Transverse colon (tissue), 4 donors: Measurements from ENCODE around the gene ABCG8. TPM values are rescaled to one million over a fixed set of nuclear protein-coding genes. Genes with fewer than 3 reads are reported as not detected.

ENCODE experiments used
- DNase-seq: peaks from one replicate; pipeline ENCODE4 v3.0.0-alpha.2; 2019
- H3K27ac ChIP-seq, 4 donors: fragments of 200-600 bp; sonication (generic); 2 replicates each; pipeline ENCODE4 v1.5.1; 2016 to 2018; ENCODE audit warnings: inconsistent platforms in 4 of 4
- H3K27me3 ChIP-seq: fragments of 200-600 bp; sonication (generic); 2 replicates; pipeline ENCODE4 v1.5.1; 2017; ENCODE audit warnings: inconsistent platforms
- H3K36me3 ChIP-seq, 4 donors: fragments of 200-600 bp; sonication (generic); 2 replicates each; pipeline ENCODE4 v1.5.1; 2017 to 2019; ENCODE audit warnings: inconsistent platforms in 4 of 4
- H3K4me1 ChIP-seq, 4 donors: fragments of 200-600 bp; sonication (generic); 2 replicates each; pipeline ENCODE4 v1.5.1; 2017 to 2020; ENCODE audit warnings: inconsistent platforms in 4 of 4
- H3K4me3 ChIP-seq, 4 donors: fragments of 200-600 bp; sonication (generic); 1 replicate in 1 of 4; 2 replicates in 3 of 4; pipeline versions ENCODE4 v1.5.1 to v1.6.1; 2017 to 2019; ENCODE audit warnings: inconsistent platforms in 4 of 4
- H3K9me3 ChIP-seq, 2 donors: fragments of 200-600 bp; sonication (generic); 2 replicates each; pipeline ENCODE4 v1.5.1; 2017 to 2019; ENCODE audit warnings: inconsistent platforms in 2 of 2
- EP300 ChIP-seq: sonication (generic); formaldehyde crosslinking; IDR thresholded peaks from one replicate; pipeline ENCODE4 v1.6.1; 2017; ENCODE audit warnings: antibody characterized with exemption, low read depth
- POLR2A ChIP-seq: fragments of 450-650 bp; IDR thresholded peaks from one replicate; pipeline ENCODE4 v1.6.1; 2016; ENCODE audit warnings: antibody characterized with exemption, mild to moderate bottlenecking, moderate library complexity
- POLR2AphosphoS5 ChIP-seq, 3 donors: sonication (generic); formaldehyde crosslinking; IDR thresholded peaks; one replicate each; pipeline ENCODE4 v1.6.1; 2016; ENCODE audit warnings: antibody characterized with exemption in 3 of 3
- WGBS, 2 donors: methylation state at CpG; one replicate each; pipeline ENCODE4 v1.1.5; 2018; ENCODE audit warnings: low coverage in 1 of 2; 5-methylcytosine and 5-hydroxymethylcytosine counted together
- in situ Hi-C, 4 donors: fragments of 200-750 bp; cut with MboI; loops; one replicate each; pipeline versions ENCODE4 v1.15.0 to v1.15.1; 2017; ENCODE audit warnings: low sequenced_read_pairs in 3 of 4, low pct_ligation_motif_present in 1 of 4, low pct_unique_long_range_greater_than_20kb in 1 of 4
- intact Hi-C: fragments of 100-400 bp; cut with DNase I; formaldehyde crosslinking; loops from one replicate; pipeline ENCODE4 v1.15.1; 2023; ENCODE audit warnings: low total_unique reads
- total RNA-seq, 4 donors: library from RNA; depleted of rRNA; stranded (reverse); fragments of >200 nt; gene quantifications; one replicate each; pipeline ENCODE4 v1.1.0, GENCODE V29; 2016
- TF ChIP-seq, protein P1 (sequence below), 5 experiments: fragments of 200-600 bp in 3 of 5; fragments of 450-650 bp in 2 of 5; sonication (generic) in 3 of 5; IDR thresholded peaks; 1 replicate in 2 of 5; 2 replicates in 3 of 5; pipeline ENCODE4 v1.5.1; 2016 to 2017; ENCODE audit warnings: antibody characterized with exemption in 5 of 5, inconsistent platforms in 3 of 5, mild to moderate bottlenecking in 2 of 5, moderate library complexity in 1 of 5

ABCG8 gene
- total RNA-seq, 4 donors from 2014 or later: 0.41 TPM; not detected in 3

DNA sequence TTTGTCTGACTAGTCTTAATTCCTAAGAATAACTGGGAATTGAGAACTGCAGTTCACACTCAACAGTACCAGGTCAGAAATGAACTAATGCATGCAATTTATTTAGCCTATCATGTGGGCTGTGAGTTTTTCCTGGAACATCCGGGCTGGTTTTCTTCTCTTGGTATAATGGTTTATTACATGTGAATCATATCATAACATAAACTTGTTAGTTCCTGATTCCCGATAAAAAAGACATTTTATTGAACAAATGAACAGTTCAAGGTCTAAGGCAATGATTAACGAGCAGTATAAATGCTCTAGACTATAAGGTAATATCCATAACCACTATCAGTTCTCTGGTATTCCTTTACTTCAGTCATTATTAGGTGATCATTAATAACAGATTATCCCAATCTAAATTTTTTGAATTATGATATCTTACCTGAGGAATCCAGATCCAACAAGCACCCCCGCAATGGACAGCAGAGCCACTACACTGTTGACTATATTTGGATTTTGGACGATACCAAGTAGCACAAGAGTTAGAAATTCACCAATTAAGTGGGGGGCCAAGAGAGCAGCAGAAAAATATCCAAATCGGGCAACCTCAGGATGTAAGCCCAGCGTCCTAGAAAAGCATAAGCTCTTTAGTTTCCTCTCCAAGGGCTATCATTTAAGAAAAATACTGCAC, 19.1 kb upstream of the ABCG8 start:
- no peak for DNase-seq

DNA sequence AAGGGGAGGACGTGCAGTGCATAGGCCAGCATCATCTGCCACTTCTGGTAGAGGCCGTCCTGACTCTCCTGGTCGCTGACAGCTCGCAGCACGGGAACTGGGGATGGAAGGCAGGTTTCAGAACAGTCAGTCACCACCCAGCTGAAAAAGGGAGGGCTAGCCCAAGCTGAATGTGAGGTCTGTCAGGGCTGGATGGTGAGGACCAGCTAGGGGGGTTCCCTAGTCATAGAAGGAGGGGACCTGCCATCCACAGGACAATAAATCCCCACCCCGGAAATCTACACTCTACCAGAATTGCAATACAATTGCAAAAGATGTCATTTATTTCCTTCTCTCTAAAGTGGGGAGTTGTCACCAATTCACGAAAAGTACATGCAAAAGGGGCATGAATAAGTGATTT, 15.9 kb upstream of the ABCG8 start:
- H3K4me1 ChIP-seq: peaks cover 0 to 22% (median 8%) of the 10 kb centered on the region in 4 donors
- in situ Hi-C loops (no loop called here), intact Hi-C loops (no loop called here)
- DNase-seq: no peak
- no peak overlapping the region for H3K27ac ChIP-seq
- H3K9me3 ChIP-seq: no peaks in the 10 kb centered on the region
- no peaks in the 10 kb centered on the region for H3K36me3 ChIP-seq
- WGBS, 2 donors: 71% methylated on average over 7 of the region's 7 CpGs; no CpG with 5 or more reads in 1 of the 2 donors
- H3K27me3 ChIP-seq: no peaks in the 10 kb centered on the region
- H3K4me3 ChIP-seq: no peak overlapping the region
- TF ChIP-seq POLR2A (no peak), POLR2AphosphoS5 (IDR thresholded peaks at IDR 0.05) (no peak), EP300 (no peak)
- TF ChIP-seq, protein P1, sequence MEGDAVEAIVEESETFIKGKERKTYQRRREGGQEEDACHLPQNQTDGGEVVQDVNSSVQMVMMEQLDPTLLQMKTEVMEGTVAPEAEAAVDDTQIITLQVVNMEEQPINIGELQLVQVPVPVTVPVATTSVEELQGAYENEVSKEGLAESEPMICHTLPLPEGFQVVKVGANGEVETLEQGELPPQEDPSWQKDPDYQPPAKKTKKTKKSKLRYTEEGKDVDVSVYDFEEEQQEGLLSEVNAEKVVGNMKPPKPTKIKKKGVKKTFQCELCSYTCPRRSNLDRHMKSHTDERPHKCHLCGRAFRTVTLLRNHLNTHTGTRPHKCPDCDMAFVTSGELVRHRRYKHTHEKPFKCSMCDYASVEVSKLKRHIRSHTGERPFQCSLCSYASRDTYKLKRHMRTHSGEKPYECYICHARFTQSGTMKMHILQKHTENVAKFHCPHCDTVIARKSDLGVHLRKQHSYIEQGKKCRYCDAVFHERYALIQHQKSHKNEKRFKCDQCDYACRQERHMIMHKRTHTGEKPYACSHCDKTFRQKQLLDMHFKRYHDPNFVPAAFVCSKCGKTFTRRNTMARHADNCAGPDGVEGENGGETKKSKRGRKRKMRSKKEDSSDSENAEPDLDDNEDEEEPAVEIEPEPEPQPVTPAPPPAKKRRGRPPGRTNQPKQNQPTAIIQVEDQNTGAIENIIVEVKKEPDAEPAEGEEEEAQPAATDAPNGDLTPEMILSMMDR (IDR thresholded peaks at IDR 0.05): no peak

More for the DNA sequence above, 19.1 kb upstream of the ABCG8 start:
- intact Hi-C loops (no loop called here), in situ Hi-C loops (no loop called here)
- no peaks in the 10 kb centered on the region for H3K36me3 ChIP-seq
- no peaks in the 10 kb centered on the region for H3K9me3 ChIP-seq
- 41 to 51% methylated on average over 4 to 7 of the region's 7 CpGs for WGBS, 2 donors
- TF ChIP-seq POLR2A (no peak), EP300 (no peak)
- TF ChIP-seq, protein P1 (IDR thresholded peaks at IDR 0.05): no peak
- H3K27ac ChIP-seq: peak overlapping the region; percentile 43 to 75 (median 70)
- no peaks in the 10 kb centered on the region for H3K27me3 ChIP-seq
- peaks cover 0 to 22% (median 8%) of the 10 kb centered on the region in 4 donors for H3K4me1 ChIP-seq
- H3K4me3 ChIP-seq: no peak overlapping the region

DNA sequence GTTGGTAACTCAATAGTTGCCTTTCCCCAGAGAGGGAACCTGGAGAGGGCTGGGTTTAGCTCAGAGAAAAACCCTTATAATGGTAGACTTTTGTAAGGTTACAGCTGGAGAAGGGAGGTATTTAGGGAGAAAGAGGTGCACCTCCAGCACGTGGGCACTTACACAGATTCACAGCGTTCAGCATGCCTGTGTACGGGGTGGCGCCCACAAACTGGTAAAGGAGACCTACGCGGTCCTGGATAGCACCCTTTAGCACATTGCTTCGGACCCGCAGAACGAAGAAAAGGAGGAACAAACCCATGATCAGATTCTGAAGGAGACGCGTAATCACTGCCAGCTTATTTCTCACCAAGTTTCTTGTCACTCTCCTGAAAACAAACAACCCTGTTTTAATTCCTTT, 15.0 kb upstream of the ABCG8 start:
- Histone ChIP-seq H3K27me3 (no peaks in the 10 kb centered on the region), H3K36me3 (no peaks in the 10 kb centered on the region), H3K4me3 (no peak overlapping the region), H3K27ac (no peak overlapping the region), H3K4me1 (peaks cover 0 to 15% (median 5%) of the 10 kb centered on the region in 4 donors), H3K9me3 (no peaks in the 10 kb centered on the region)
- 91 to 93% methylated on average over 7 to 11 of the region's 11 CpGs for WGBS, 2 donors
- intact Hi-C loops (no loop called here), in situ Hi-C loops (no loop called here)
- TF ChIP-seq, protein P1 (IDR thresholded peaks at IDR 0.05): no peak
- TF ChIP-seq EP300: no peak
- TF ChIP-seq POLR2A: no peak
- no peak for TF ChIP-seq POLR2AphosphoS5 (IDR thresholded peaks at IDR 0.05)
- no peak for DNase-seq

DNA sequence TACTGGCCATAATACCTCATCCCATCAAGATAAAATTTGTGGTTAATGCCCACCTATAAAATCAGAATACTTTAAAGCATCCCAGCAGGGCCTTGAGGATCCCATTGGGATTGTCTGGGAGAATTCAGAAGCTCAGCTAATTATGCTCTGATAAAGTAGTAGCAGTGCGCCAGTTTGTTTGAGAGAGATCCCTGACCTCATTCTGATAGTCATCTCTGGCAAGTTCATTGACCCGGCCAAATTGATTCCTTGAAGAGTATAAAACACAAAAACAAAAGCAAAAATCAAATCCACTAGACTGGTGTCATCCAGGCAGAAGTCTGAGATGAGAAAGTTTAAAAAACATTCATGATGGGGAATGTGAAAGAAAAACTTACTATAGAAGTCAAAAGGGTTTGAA, 14.3 kb upstream of the ABCG8 start:
- in situ Hi-C loops (no loop called here), intact Hi-C loops (no loop called here)
- DNase-seq: no peak
- Histone ChIP-seq H3K9me3 (no peaks in the 10 kb centered on the region), H3K36me3 (no peaks in the 10 kb centered on the region), H3K27ac (no peak overlapping the region), H3K4me3 (no peak overlapping the region), H3K4me1 (peaks cover 0 to 8% (median 2%) of the 10 kb centered on the region in 4 donors), H3K27me3 (no peaks in the 10 kb centered on the region)
- TF ChIP-seq, protein P1 (IDR thresholded peaks at IDR 0.05): no peak
- TF ChIP-seq EP300 (no peak), POLR2AphosphoS5 (IDR thresholded peaks at IDR 0.05) (no peak)
- WGBS, 2 donors: 92 to 100% methylated on average over 1 to 2 of the region's 2 CpGs
